ENCODE measurements around the gene AKR1D1.
"Not testable (repeated sequence)": the region's sequence is repeated elsewhere in the genome, so short reads cannot be mapped to it uniquely, and the experiment has no call there.

AKR1D1 gene

GRCh38 chr7:138074540-138074939 lies 1.7 kb upstream of the AKR1D1 start:
- DNase-seq: no peak

DNA sequence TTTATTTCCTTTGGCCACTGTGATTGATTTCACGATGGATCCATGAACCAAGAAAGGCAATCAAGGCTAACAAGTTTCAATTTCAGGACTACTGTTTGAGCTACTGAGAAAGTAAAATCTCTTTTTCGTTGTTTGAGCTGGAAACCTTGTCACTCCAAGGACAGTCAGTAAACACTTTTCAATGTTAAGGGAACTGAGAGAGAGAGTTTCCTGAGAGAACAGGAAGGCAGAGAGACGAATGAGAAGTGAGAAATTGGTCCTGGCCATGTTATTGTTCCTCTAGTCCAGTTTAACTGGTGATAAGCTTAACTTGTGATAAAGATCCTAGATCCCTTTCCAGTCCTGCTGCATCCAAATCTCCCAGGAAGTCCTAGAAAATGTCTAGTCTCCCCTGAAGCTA lies 909 bp upstream of the AKR1D1 start:
- no peak for DNase-seq

GRCh38 chr7:138075786-138076185 lies 473 bp upstream of the AKR1D1 start:
- DNase-seq: not testable (repeated sequence)

- no peak for DNase-seq
These were observed 1.6 kb downstream of the AKR1D1 start for GRCh38 chr7:138077809-138078208.

DNA sequence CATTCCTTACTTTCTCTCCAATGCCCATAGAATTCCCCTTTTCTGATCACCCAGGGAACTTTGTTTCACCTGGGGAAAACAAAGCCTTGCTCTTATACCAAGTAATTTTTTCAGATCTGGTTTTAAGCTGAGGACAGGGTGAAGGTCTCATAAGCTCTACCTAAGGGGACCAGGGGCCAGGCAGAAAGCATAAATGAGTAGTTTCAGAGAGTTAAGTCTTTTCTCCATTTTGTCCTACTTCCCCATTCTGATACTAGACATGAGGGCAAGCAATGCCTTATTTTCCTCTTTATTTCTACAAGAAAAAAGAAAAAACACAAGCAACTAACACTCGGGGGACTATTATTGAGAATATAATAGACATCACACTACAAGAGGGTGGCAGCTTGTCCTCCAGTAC lies 2.9 kb downstream of the AKR1D1 start:
- no peak for DNase-seq

DNA sequence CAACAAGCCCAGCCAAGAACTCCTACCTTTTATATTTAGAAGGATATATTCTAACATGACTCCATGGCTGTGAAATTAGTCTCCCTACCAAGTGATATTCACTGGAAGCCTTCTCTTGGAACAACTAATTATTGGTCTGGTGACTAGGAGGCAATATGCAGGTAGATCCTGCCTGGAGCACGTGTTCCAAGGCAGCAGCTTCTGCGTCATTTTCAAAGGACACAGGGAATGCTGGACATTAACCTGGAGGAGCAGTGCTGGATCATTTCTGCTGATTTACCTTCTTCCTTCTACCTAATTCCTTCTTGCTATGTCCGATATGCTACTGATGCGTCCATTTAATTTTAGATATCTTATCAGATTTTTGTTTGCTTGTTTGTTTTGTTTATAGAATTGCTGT lies 5.6 kb downstream of the AKR1D1 start:
- no peak for DNase-seq

GRCh38 chr7:138083859-138084258 lies 7.6 kb downstream of the AKR1D1 start:
- DNase-seq: no peak

GRCh38 chr7:138086563-138087270 lies 10.5 kb downstream of the AKR1D1 start:
- DNase-seq: no peak

DNA sequence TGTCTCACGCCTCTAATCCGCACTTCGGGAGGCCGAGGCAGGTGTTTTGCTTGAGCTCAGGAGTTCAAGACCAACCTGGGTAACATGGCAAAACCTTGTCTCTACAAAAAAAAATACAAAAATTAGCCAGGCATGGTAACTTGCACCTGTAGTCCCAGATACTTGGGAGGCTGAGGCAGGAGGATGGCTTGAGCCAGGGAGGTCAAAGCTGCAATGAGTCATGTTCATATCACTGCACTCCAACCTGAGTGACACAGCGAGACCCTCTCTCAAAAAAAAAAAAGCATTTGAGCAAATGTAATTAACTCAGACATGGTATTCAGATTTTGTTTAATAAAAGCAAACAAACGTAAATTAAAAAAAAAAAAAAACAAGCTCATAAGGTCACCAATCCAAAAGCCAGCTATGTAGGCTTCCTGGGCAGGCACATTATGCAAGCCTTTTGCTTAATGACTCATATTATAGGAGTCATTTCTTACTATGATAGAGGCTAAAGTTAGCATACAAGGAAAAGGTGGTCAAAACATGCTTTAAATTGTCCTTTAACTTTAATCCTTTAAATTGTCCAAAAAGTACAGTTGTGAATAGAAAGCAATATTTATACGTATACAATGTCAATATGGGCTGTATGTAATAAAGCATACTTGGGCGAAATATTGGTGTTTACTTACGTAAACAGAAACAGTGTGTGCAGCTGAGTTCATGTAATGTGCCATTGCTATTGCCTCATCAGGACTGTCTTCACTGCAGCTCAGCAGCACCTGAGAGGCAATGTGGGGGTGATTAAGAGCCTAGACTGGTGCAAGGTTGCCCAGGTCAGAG lies 13.0 kb downstream of the AKR1D1 start:
- no peak for DNase-seq

DNA sequence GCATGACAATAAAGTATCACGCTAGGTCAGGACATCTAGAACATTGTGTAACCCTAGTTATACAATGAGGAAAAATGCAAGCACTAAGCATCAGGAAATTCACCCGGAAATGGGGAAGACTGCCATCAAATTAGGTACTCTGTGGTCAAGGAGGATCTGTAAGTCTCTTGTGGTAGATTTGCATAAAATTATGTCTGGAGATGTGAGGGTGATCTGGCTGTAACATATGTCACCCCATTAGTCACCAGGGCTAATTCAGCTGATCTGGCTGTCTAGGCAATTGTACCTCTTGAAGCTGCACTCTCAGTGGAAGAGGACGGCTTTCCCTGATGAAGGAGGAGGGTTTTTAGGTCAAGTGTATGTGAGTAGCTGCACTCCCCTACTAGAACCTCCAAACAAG lies 14.8 kb downstream of the AKR1D1 start:
- no peak for DNase-seq

DNA sequence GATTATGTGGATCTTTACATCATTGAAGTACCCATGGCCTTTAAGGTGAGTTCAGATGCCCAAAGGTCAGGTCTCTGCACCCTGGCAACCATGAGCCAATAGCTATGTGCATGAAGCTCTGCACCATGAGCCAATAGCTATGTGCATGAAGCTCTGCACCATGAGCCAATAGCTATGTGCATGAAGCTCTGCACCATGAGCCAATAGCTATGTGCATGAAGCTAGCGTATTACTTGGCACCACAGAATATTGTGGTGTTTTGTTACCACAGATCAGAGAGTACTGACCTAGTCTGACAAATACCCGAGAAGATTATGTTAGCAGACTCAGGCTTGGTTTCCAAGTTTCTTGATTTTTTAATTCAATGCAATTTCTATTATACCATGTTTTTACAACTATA lies 15.6 kb downstream of the AKR1D1 start:
- DNase-seq: not testable (repeated sequence)

DNA sequence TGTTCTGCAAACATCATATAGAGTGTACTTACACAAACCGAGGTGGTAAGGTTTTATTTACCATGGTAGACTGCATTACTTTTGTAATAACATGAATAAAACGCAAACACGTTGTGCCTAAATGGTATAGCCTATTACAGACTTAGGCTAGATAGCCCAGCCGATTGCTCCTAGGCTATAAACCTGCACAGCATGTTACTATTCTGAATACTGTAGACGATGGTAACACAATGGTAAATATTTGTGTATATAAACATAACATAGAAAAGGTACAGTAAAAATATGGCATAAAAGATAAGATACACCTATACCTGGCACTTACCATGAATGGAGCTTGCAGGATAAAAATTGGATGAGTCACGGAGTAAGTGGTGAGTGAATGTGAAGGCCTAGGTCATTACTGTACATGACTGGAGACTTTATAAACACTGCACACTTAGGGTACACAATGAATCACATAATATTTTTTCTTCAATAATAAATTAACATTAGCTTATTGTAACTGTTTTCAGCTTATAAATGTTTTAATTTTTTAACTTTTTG lies 16.3 kb downstream of the AKR1D1 start:
- DNase-seq: no peak

DNA sequence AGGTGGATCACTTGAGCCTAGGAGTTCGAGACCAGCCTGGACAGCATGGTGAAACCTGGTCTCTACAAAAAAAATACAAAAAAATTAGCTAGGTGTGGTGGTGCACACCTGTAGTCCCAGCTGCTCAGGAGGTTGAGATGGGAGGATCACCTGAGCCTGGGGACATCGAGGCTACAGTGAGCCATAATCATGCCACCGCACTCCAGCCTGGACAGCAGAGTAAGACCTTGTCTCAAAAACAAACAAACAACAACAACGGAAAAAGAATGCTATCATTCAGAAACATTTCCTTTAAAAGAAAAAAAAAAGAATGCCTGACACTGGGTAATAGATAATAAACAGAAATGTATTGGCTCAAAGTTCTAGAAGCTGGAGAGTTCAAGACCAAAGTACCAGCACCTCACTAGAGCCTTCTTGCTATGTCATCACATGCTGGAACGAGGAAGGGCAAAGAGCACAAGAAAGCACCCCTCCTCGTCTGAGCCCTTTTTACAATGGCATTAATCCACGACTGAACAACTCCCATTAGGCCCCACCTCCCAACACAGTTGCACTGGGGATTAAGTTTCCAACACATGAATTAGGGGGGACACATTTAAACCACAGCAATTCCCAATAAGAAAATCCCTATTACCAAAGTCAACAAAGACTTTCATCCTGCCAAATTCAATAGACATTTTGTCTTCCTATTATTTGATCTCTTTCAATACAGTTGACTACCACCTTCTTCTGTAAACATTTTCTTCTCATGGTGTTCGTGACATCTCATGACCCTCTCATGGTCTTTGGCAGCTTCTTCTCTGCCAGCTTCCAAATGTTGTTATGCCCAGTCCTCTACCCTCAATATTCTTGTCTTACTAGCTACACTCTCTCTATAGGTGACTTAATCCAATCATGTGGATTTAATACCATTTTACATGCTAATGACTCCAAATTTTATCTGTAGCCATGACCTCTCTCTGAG lies 20.0 kb downstream of the AKR1D1 start:
- DNase-seq: no peak

GRCh38 chr7:138097064-138097741 lies 20.9 kb downstream of the AKR1D1 start:
- no peak for DNase-seq

DNA sequence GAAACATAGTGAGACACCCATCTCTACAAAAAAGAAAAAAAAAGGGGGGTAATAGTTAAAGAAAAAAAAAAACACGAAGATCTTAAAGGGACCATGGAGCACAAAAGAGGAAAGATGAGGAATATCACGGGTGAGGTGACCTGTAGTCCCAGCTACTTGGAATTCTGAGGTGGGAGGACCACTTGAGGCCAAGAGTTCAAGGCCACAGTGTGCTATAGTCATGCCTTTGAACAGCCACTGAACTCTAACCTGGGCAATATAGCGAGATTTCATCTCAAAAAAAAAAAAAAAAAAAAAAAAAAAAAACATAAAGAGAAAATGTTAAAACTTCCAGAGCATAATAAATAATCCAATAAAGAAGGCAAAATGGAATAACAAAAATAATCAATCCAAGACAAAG lies 23.6 kb downstream of the AKR1D1 start:
- no peak for DNase-seq

GRCh38 chr7:138105221-138105620 lies 29.0 kb downstream of the AKR1D1 start:
- no peak for DNase-seq

GRCh38 chr7:138115047-138115446 lies 38.8 kb downstream of the AKR1D1 start:
- DNase-seq: no peak

DNA sequence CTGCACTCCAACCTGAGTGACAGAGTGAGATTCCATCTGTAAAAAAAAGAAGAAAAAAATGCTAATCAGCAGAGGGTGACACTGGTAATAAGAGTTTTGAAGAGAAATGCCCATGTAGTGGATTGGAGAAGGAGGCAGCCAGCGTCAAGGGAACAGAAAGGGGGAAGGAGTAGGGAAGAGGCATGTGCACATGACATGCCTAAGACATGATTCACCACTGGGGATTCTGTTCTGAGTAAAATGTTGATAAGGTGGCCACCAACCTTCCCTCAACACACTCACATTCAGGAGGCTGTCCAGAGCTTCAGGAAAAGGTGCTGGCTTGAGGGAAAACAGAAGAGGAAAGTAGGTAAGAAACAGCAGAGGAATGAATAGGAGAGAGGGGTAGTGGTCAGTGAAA lies 39.9 kb downstream of the AKR1D1 start:
- no peak for DNase-seq

- DNase-seq: no peak
These were observed 40.6 kb downstream of the AKR1D1 start for GRCh38 chr7:138116892-138117291.

DNA sequence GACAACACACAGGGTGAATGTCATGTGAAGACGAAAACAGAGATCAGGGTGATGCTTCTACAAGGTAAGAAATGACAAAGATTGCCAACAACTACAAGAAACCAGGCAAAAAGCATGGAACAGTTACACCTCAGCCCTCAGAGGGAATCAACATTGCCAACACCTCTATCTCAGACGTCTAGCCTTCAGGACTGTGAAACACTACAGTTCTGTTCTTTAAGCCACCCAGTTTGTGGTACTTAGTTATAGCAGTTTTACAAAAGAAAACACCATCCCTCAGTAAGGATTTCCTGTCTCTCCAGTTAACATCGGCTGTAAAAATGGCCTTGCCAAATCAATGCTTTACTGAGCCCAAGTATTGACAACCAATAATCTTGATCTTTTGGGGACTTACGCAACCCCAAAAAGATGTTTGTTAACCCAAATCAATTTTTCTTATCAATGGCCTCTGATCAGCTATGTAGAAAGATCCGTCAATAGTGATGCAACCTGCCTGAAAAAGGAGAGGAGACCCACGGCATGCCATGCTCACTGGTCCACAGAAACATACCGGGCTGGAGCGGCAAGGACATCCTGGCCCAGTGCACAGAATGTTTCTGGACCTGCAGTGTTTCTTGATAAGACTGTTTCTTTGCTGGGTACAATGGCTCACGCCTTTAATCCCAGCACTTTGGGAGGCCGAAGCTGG lies 44.0 kb downstream of the AKR1D1 start:
- no peak for DNase-seq

- DNase-seq: no peak
These were observed 45.9 kb downstream of the AKR1D1 start for GRCh38 chr7:138122162-138122561.

- DNase-seq: no peak
These were observed 48.9 kb downstream of the AKR1D1 start for GRCh38 chr7:138125119-138125518.

Data from CD4-positive, alpha-beta T cell treated with Interferon gamma for 1 hour (primary cell).